HG03354 (cell line): Measurements from ENCODE around the gene SCAMP2.

Source experiments
- ATAC-seq: cut with Tn5 transposase; IDR thresholded peaks from one replicate; pipeline ENCODE4 v1.9.1; 2021; ENCODE audit warnings: mild to moderate bottlenecking; ENCODE audit not compliant: unreplicated experiment, poor library complexity, severe bottlenecking

The SCAMP2 gene

DNA sequence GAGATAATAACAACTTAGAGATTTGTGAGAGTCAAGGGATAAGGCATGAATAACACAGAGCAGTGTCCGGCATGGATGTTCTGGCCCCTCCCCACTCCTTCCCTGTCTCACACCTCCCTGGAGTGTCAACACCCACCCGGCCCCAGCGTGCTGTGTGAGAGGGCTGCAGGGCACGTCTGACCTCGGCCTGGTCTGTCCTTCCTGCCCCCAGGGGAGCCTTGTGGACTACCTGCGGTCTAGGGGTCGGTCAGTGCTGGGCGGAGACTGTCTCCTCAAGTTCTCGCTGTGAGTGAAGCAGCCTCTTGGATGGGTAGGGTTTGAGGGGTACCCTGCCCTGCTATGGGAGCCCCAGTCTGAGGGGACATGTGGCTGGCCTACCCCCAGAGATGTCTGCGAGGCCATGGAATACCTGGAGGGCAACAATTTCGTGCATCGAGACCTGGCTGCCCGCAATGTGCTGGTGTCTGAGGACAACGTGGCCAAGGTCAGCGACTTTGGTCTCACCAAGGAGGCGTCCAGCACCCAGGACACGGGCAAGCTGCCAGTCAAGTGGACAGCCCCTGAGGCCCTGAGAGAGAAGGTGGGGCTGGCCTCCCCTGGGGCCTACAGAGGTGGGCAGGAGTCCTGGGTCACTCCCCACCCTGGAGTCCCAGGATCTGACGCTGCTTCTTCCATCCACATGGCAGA, 71.7 kb downstream of the SCAMP2 start:
- no peak for ATAC-seq

DNA sequence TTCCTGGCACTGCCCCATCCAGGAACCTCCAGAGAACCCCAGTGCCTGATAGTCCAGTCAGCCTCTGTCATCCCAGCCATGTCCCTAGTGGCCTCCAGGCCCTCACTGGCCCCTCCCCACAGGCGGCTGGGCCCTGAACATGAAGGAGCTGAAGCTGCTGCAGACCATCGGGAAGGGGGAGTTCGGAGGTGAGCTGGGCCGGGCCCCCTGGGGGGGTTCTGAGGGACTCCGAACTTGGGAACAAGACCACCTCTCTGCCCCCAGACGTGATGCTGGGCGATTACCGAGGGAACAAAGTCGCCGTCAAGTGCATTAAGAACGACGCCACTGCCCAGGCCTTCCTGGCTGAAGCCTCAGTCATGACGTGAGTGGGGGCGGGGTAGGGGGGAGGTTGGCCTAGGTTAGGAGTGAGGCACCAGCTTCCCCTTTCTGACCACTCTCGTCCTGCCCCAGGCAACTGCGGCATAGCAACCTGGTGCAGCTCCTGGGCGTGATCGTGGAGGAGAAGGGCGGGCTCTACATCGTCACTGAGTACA, 72.5 kb downstream of the SCAMP2 start:
- ATAC-seq, result no peak

DNA sequence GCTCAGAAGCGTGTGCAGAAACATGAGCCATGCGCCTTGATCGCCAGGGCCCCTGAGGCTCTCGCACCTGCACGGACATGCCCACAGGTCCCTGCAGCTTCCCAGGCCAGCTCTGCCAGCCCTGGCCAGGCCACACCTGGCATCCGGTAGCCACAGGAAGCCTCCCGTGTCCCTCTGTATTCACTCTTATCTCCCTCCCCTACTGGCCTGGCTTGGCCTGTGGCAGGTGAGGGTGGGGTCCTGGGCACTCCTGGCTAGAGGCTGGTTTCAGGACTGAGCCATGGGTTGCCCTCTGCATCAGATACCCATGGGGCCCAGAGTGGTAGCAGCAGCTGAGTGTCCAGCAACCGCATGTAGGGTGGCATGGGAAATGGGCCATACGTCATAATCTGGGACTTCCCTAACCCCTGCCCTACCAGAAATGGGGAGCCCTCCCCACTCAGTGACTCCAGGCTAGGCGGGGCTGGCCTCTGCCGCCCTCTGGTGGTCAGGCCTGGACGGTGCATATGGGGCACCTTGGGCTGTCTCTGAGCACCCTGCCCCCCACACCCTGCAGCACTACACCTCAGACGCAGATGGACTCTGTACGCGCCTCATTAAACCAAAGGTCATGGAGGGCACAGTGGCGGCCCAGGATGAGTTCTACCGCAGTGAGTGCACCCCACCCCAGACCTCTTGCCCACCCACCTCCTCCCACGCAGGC, 73.2 kb downstream of the SCAMP2 start:
- ATAC-seq, result peak; percentile 78

DNA sequence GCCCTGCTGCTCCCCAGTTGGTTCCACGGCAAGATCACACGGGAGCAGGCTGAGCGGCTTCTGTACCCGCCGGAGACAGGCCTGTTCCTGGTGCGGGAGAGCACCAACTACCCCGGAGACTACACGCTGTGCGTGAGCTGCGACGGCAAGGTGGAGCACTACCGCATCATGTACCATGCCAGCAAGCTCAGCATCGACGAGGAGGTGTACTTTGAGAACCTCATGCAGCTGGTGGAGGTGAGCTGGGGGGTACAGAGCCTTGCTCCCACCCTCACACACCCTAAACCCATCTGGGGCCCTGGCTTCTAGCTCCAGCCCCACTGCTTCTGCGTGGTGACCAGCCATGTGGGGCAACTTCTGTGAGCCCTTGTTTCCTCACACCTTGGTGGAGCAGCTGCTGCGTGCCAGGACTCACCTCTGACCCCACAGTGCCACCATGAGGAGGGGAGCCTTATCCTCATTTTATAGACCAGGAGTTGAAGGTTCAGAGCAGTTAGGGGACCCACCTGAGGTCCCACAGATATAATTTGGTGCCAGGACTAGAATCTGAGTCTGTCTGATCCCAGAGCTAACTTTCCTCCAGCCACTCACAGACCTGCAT, 73.8 kb downstream of the SCAMP2 start:
- ATAC-seq, result no peak

DNA sequence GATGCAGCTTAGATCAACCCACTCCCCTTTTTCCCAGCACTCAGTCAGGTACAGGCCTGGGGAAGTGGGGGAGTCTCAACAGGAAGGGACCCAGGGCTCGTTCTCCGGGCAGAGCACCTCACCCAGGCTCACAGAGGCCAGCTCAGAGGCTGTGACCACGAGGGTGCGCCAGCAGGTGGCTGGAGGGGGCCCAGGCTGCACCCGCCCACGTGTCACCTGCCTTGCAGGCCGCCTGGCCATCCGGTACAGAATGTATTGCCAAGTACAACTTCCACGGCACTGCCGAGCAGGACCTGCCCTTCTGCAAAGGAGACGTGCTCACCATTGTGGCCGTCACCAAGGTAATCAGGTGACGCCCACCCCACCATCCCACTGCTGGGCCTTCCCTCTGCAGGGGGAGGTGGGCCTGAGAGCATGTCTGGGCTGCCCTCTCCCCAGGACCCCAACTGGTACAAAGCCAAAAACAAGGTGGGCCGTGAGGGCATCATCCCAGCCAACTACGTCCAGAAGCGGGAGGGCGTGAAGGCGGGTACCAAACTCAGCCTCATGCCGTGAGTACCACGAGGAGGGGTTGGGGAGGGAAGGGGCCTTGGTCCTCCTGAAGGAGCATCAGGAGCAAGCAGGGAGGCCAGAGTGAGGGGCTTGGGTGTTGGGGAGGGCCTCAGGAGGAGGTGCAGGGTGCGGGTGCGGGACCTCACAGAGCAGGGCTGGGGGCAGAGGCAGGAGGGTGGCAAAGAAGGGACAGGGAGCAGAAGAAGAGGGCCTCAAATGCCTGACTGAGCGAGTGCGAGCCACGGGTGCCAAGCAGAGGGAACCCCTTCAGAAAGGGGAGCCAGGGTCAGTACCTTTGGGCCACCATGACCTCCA, 74.5 kb downstream of the SCAMP2 start:
- ATAC-seq, result no peak

DNA sequence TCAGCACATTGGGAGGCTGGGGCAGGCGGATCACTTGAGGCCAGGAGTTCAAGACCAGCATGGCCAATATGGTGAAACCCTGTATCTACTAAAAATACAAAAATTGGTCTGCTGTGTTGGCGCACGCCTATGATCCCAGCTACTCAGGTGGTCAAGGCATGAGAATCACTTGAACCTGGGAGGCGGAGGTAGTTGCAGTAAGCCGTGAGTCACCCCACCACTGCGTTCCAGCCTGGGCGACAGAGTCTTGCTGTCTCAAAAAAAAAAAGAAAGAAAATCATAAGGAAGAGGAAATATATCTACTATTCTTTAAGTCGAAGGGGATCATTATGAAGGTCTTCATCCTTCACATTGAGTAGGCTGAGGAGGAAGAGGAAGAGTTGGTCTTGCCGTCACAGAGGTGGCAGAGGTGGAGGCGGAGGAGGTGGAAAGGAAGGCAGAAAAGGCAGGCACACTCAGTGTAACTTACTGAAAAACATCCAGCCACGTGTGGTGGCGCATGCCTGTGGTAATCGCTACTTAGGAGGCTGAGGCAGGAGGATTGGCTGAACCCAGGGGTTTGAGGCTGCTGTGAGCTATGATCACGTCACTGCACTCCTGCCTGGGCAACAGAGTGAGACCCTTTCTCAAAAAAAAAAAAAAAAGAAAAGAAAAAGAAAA, 77.1 kb downstream of the SCAMP2 start:
- ATAC-seq, result no peak

DNA sequence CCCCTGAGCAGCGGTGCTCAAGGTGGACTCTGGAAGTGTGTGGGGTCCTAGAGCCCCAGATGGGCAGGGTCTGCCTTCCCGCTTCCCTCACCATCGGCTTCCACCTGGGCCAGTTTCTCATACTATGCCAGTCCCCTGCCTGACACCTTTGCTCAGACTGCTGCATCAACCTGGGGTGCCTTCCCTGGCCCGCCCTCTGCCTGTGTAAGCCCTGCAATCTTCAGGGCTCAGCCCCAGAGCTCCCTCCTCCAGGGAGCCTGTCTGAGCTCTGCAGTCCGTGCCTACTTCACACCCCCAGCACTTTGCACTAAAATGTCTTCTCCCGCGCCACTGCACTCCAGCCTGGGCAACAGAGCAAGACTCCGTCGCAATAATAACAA, 78.2 kb downstream of the SCAMP2 start:
- ATAC-seq, result no peak

DNA sequence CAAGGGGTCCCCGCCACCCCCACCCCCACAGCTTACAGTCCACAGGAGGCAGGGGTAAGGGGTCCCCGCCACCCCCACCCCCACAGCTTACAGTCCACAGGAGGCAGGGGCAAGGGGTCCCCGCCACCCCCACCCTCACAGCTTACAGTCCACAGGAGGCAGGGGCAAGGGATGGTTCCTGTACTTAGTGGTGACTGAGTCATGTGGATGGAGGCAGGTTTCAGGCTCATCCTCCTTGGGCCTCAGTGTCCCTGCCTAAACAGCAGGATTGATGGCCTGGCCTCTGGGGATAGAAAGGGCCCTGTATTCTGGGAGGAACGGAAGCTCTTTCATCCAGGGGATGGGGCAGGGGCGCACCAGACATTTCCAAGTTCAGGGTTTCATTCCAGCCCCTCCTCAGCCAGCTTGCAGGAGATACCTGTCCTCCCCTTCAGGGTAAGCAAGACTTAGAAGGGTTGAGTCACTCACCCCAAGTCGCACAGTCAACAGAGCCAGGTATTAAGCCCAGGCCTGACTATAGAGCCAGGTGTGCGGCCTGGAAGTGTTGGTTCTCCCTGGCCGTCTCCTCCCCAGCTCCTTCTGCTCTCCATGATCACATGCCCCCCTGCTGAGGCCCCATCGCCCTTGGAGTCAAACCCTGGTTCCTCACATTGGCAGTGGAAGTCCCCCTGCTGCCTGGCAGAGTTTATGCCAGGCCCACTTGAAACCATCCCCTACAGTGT, 78.8 kb downstream of the SCAMP2 start:
- no peak for ATAC-seq
